ENCODE measurements around the gene BARX1. TPM values are rescaled to one million over a fixed set of nuclear protein-coding genes. Genes with fewer than 3 reads are reported as not detected.

The BARX1 gene
- total and polyA plus RNA-seq, 2 experiments from 2014 or later: not detected

GRCh38 chr9:93951655-93952118 is 3.5 kb downstream of the BARX1 start:
- Histone ChIP-seq H3K36me3 (ENCODE audit: low read depth) (no peaks in the 10 kb centered on the region), H3K27ac (no peak overlapping the region), H3K9me2 (ENCODE audit: insufficient read depth) (no peaks in the 10 kb centered on the region), H3K79me2 (ENCODE audit: insufficient read depth) (no peaks in the 10 kb centered on the region), H3K9me3 (ENCODE audit: low read depth) (no peaks in the 10 kb centered on the region), H4K20me1 (ENCODE audit: insufficient read depth) (no peaks in the 10 kb centered on the region), H3K4me2 (ENCODE audit: unreplicated experiment) (peak overlapping the region; percentile 28), H2AFZ (no peak overlapping the region), H3K4me3 (peak overlapping the region; percentile 24; the same call in 1 of the 2 replicates), H3K4me1 (ENCODE audit: insufficient read depth) (no peaks in the 10 kb centered on the region), H3K27me3 (replicated peaks; ENCODE audit: insufficient read depth) (peaks cover 87% of the 10 kb centered on the region), H3K9ac (no peak overlapping the region), H3F3A (ENCODE audit: insufficient read depth) (no peaks in the 10 kb centered on the region)
- in situ Hi-C loops (cut with MboI): no loop called here
- TF ChIP-seq EZH2 (IDR thresholded peaks at IDR 0.05; ENCODE audit: insufficient read depth, poor library complexity, severe bottlenecking) (no peak), EZH2phosphoT487 (IDR thresholded peaks at IDR 0.05; ENCODE audit: insufficient read depth, low read depth) (no peak)
- WGBS, 2 experiments (ENCODE audit: low coverage in 1 of 2, low lambda C conversion rate in 2 of 2, missing lambda C conversion rate in 2 of 2): 3 to 6% methylated on average over 27 to 38 of the region's 39 CpGs
- DNase-seq: no peak

- no peaks in the 10 kb centered on the region for H4K20me1 ChIP-seq (ENCODE audit: insufficient read depth)
- H3F3A ChIP-seq (ENCODE audit: insufficient read depth): no peaks in the 10 kb centered on the region
- in situ Hi-C loops (cut with MboI): no loop called here
- H3K9me3 ChIP-seq (ENCODE audit: low read depth): no peaks in the 10 kb centered on the region
- DNase-seq: peak; percentile 59
- no peaks in the 10 kb centered on the region for H3K36me3 ChIP-seq (ENCODE audit: low read depth)
- H3K9ac ChIP-seq: no peak overlapping the region
- TF ChIP-seq EZH2phosphoT487 (IDR thresholded peaks at IDR 0.05; ENCODE audit: insufficient read depth, low read depth) (no peak), EZH2 (IDR thresholded peaks at IDR 0.05; ENCODE audit: insufficient read depth, poor library complexity, severe bottlenecking) (peak; percentile 80)
- H3K4me2 ChIP-seq (ENCODE audit: unreplicated experiment): peak overlapping the region; percentile 74
- WGBS, 2 experiments (ENCODE audit: low coverage in 1 of 2, low lambda C conversion rate in 2 of 2, missing lambda C conversion rate in 2 of 2): 5 to 8% methylated on average over 39 to 45 of the region's 47 CpGs
- H3K9me2 ChIP-seq (ENCODE audit: insufficient read depth): no peaks in the 10 kb centered on the region
- no peak overlapping the region for H3K27ac ChIP-seq
- H3K27me3 ChIP-seq (replicated peaks; ENCODE audit: insufficient read depth): peaks cover 87% of the 10 kb centered on the region
- H3K79me2 ChIP-seq (ENCODE audit: insufficient read depth): no peaks in the 10 kb centered on the region
- no peaks in the 10 kb centered on the region for H3K4me1 ChIP-seq (ENCODE audit: insufficient read depth)
- peak overlapping the region; percentile 43 for H2AFZ ChIP-seq
- H3K4me3 ChIP-seq: peak overlapping the region; percentile 67
Measured at GRCh38 chr9:93950619-93951601, 4.2 kb downstream of the BARX1 start.

- H4K20me1 ChIP-seq (ENCODE audit: insufficient read depth): no peaks in the 10 kb centered on the region
- no peak overlapping the region for H3K27ac ChIP-seq
- H3K36me3 ChIP-seq (ENCODE audit: low read depth): no peaks in the 10 kb centered on the region
- no peaks in the 10 kb centered on the region for H3K9me3 ChIP-seq (ENCODE audit: low read depth)
- 18% methylated on average over 12 of the region's 16 CpGs for WGBS, 2 experiments (ENCODE audit: low coverage in 1 of 2, low lambda C conversion rate in 2 of 2, missing lambda C conversion rate in 2 of 2)
- no peaks in the 10 kb centered on the region for H3K9me2 ChIP-seq (ENCODE audit: insufficient read depth)
- TF ChIP-seq EZH2phosphoT487 (IDR thresholded peaks at IDR 0.05; ENCODE audit: insufficient read depth, low read depth) (no peak), EZH2 (IDR thresholded peaks at IDR 0.05; ENCODE audit: insufficient read depth, poor library complexity, severe bottlenecking) (no peak)
- H3K27me3 ChIP-seq (replicated peaks; ENCODE audit: insufficient read depth): peaks cover 87% of the 10 kb centered on the region
- H3K4me2 ChIP-seq (ENCODE audit: unreplicated experiment): no peak overlapping the region
- DNase-seq: peak; percentile 26
- no peak overlapping the region for H3K9ac ChIP-seq
- in situ Hi-C loops (cut with MboI): no loop called here
- H3K4me1 ChIP-seq (ENCODE audit: insufficient read depth): no peaks in the 10 kb centered on the region
- no peaks in the 10 kb centered on the region for H3F3A ChIP-seq (ENCODE audit: insufficient read depth)
- no peak overlapping the region for H3K4me3 ChIP-seq
- no peak overlapping the region for H2AFZ ChIP-seq
- no peaks in the 10 kb centered on the region for H3K79me2 ChIP-seq (ENCODE audit: insufficient read depth)
Measured at GRCh38 chr9:93949694-93950449, 5.3 kb downstream of the BARX1 start.

- DNase-seq: no peak
- peaks cover 88% of the 10 kb centered on the region for H3K27me3 ChIP-seq (replicated peaks; ENCODE audit: insufficient read depth)
- in situ Hi-C loops (cut with MboI): no loop called here
- no peak overlapping the region for H2AFZ ChIP-seq
- H3F3A ChIP-seq (ENCODE audit: insufficient read depth): no peaks in the 10 kb centered on the region
- no peaks in the 10 kb centered on the region for H3K79me2 ChIP-seq (ENCODE audit: insufficient read depth)
- WGBS, 2 experiments (ENCODE audit: low coverage in 1 of 2, low lambda C conversion rate in 2 of 2, missing lambda C conversion rate in 2 of 2): 12 to 13% methylated on average over 31 to 32 of the region's 32 CpGs
- no peak overlapping the region for H3K4me2 ChIP-seq (ENCODE audit: unreplicated experiment)
- H4K20me1 ChIP-seq (ENCODE audit: insufficient read depth): no peaks in the 10 kb centered on the region
- H3K9ac ChIP-seq: no peak overlapping the region
- H3K9me2 ChIP-seq (ENCODE audit: insufficient read depth): no peaks in the 10 kb centered on the region
- no peaks in the 10 kb centered on the region for H3K9me3 ChIP-seq (ENCODE audit: low read depth)
- TF ChIP-seq EZH2phosphoT487 (IDR thresholded peaks at IDR 0.05; ENCODE audit: insufficient read depth, low read depth) (no peak), EZH2 (IDR thresholded peaks at IDR 0.05; ENCODE audit: insufficient read depth, poor library complexity, severe bottlenecking) (no peak)
- H3K4me3 ChIP-seq: no peak overlapping the region
- H3K27ac ChIP-seq: no peak overlapping the region
- no peaks in the 10 kb centered on the region for H3K36me3 ChIP-seq (ENCODE audit: low read depth)
- H3K4me1 ChIP-seq (ENCODE audit: insufficient read depth): no peaks in the 10 kb centered on the region
Measured at GRCh38 chr9:93949073-93949693, 6.0 kb downstream of the BARX1 start.

Measured in GM23248 (cell line).